K562 (cell line): ENCODE results near the gene TMEM120B. TPM values are rescaled to one million over a fixed set of nuclear protein-coding genes. Genes with fewer than 3 reads are reported as not detected.

ENCODE experiments used
- FOXK2 ChIP-seq, 2 experiments: fragments of 450-650 bp; IDR thresholded peaks in 1 of 2; conservative IDR thresholded peaks in 1 of 2; 2 replicates each; pipeline ENCODE4 v1.6.1; 2016; ENCODE audit warnings: low read depth in 2 of 2, mild to moderate bottlenecking in 1 of 2
- HINFP ChIP-seq: fragments of 450-650 bp; conservative IDR thresholded peaks from 2 replicates; pipeline ENCODE4 v1.6.1; 2016; ENCODE audit warnings: missing genetic modification characterization, low read depth, mild to moderate bottlenecking, control low read depth, missing compliant biosample characterization
- HLTF ChIP-seq: fragments of 450-650 bp; IDR thresholded peaks from 2 replicates; pipeline ENCODE4 v1.6.1; 2016
- KLF10 ChIP-seq: fragments of 250-450 bp; sonication (Bioruptor Pico); IDR thresholded peaks from 2 replicates; pipeline ENCODE4 v1.6.1; 2021; ENCODE audit warnings: matching md5 sums
- L3MBTL2 ChIP-seq: fragments of 450-650 bp; IDR thresholded peaks from 2 replicates; pipeline ENCODE4 v1.6.1; 2016; ENCODE audit warnings: mild to moderate bottlenecking, moderate library complexity
- PKNOX1 ChIP-seq: fragments of 450-650 bp; IDR thresholded peaks from 2 replicates; pipeline ENCODE4 v1.6.1; 2016
- PREB ChIP-seq: sonication (generic); formaldehyde crosslinking; IDR thresholded peaks from 2 replicates; pipeline ENCODE4 v1.8.1; 2023; ENCODE audit warnings: mild to moderate bottlenecking, missing genetic modification reagents
- RBFOX2 ChIP-seq: fragments of 200-400 bp; formaldehyde crosslinking; IDR thresholded peaks from 2 replicates; pipeline ENCODE4 v1.6.1; 2017; ENCODE audit warnings: low read depth, mild to moderate bottlenecking, low read length, moderate library complexity
- SAP30 ChIP-seq: fragments of 200-600 bp; sonication (generic); IDR thresholded peaks from 2 replicates; pipeline ENCODE4 v1.6.1; 2012; ENCODE audit warnings: borderline replicate concordance, low read depth, mild to moderate bottlenecking, moderate library complexity, low read length, control low read depth, inconsistent platforms; ENCODE audit not compliant: insufficient read depth, poor library complexity, severe bottlenecking
- TAF1 ChIP-seq: IDR thresholded peaks from 2 replicates; pipeline ENCODE4 v1.6.1; 2011; ENCODE audit warnings: mild to moderate bottlenecking, low read length, moderate library complexity; ENCODE audit not compliant: insufficient read depth, control insufficient read depth, severe bottlenecking; ENCODE audit errors: extremely low read depth
- TARDBP ChIP-seq: fragments of 450-650 bp; IDR thresholded peaks from 2 replicates; pipeline ENCODE4 v1.6.1; 2016
- XRCC3 ChIP-seq: fragments of 450-650 bp; IDR thresholded peaks from 2 replicates; pipeline ENCODE4 v1.6.1; 2017; ENCODE audit warnings: mild to moderate bottlenecking, moderate library complexity
- ZNF121 ChIP-seq: sonication (generic); formaldehyde crosslinking; conservative IDR thresholded peaks from 2 replicates; pipeline ENCODE4 v1.8.0; 2022; ENCODE audit warnings: missing genetic modification reagents
- ZNF239 ChIP-seq: fragments of 250-450 bp; sonication (Bioruptor Pico); IDR thresholded peaks from 2 replicates; pipeline ENCODE4 v1.4.0; 2020; ENCODE audit warnings: mild to moderate bottlenecking
- polyA plus RNA-seq, 8 experiments: library from polyadenylated mRNA; depleted of rRNA in 4 of 8; stranded (reverse) in 5 of 8; unstranded in 3 of 8; fragments of >200 nt; fragmentation: Nextera tagmentation in 2 of 8; fragmentation: Illumina TruSeq in 1 of 8; extraction: Ambion mirVana in 2 of 8; extraction: Trizol in 1 of 8; gene quantifications; 2 replicates each; pipeline versions ENCODE4 v1.2.1 to v1.2.3, GENCODE V29; 2011 to 2014; ENCODE audit warnings: inconsistent platforms in 1 of 8, missing spikeins in 1 of 8
- total RNA-seq, 7 experiments: library from RNA; depleted of rRNA in 6 of 7; stranded (reverse); fragments of >200 nt in 6 of 7; fragmentation: Illumina TruSeq in 2 of 7; extraction: Trizol in 2 of 7; gene quantifications; 2 replicates each; pipeline versions ENCODE4 v1.2.1 to v1.2.3, GENCODE V29; 2011 to 2021; ENCODE audit warnings: low replicate concordance in 1 of 7
- TF ChIP-seq, protein P1 (sequence below): sonication (generic); formaldehyde crosslinking; IDR thresholded peaks from 2 replicates; pipeline ENCODE4 v1.8.0; 2022; ENCODE audit warnings: missing genetic modification reagents, mild to moderate bottlenecking, borderline replicate concordance
- TF ChIP-seq, protein P2 (sequence below), 3 experiments: fragments of 200-800 bp in 1 of 3; sonication (Bioruptor generic) in 1 of 3; sonication (generic) in 1 of 3; formaldehyde crosslinking in 1 of 3; IDR thresholded peaks; 2 replicates each; pipeline versions ENCODE4 v1.6.1 to v1.8.0; 2016 to 2022; ENCODE audit warnings: mild to moderate bottlenecking in 2 of 3, missing compliant biosample characterization in 2 of 3, missing genetic modification characterization in 2 of 3, missing genetic modification reagents in 1 of 3
- TF ChIP-seq, protein P3 (sequence below): sonication (generic); formaldehyde crosslinking; IDR thresholded peaks from 2 replicates; pipeline ENCODE4 v1.8.0; 2022; ENCODE audit warnings: missing genetic modification reagents, mild to moderate bottlenecking, moderate library complexity, borderline replicate concordance
- TF ChIP-seq, protein P4 (sequence below), 2 experiments: IDR thresholded peaks; 2 replicates each; pipeline ENCODE4 v1.6.1; 2011; ENCODE audit warnings: borderline replicate concordance in 1 of 2, control low read depth in 1 of 2, low read depth in 1 of 2, low read length in 1 of 2, mild to moderate bottlenecking in 1 of 2, mixed read lengths in 1 of 2, moderate library complexity in 1 of 2; ENCODE audit not compliant: insufficient read depth in 1 of 2, insufficient read length in 1 of 2, poor library complexity in 1 of 2, severe bottlenecking in 1 of 2; ENCODE audit errors: extremely low read depth in 1 of 2

Gene TMEM120B
- total and polyA plus RNA-seq, 9 of the 15 experiments (the other 6 are each of a cell fraction or from before 2014, with no cell fraction given) = 1.7 to 18.6 (median 7.4) TPM

DNA sequence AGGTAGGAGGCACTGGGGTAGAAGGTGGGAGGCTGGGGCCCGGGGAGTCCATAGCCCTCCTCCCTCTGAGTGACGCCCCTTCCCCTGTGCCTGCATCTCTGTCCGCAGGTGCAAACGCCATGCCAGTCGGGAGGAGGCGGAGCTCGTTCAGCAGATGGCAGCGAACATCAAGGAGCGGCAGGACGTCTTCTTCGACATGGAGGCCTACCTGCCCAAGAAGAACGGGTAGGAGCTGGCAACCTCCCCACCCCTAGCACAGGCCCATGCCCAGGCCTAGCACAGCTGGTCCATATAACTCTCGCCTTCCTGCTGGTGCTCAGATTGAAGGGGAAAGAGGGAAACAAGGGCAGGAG lies 35.6 kb downstream of the TMEM120B start (continued):
- no peak for TF ChIP-seq KLF10 (CRISPR knock-in tag)
- no peak for TF ChIP-seq PREB (CRISPR knock-in tag)
- TF ChIP-seq HLTF = no peak
- TF ChIP-seq, protein P1, sequence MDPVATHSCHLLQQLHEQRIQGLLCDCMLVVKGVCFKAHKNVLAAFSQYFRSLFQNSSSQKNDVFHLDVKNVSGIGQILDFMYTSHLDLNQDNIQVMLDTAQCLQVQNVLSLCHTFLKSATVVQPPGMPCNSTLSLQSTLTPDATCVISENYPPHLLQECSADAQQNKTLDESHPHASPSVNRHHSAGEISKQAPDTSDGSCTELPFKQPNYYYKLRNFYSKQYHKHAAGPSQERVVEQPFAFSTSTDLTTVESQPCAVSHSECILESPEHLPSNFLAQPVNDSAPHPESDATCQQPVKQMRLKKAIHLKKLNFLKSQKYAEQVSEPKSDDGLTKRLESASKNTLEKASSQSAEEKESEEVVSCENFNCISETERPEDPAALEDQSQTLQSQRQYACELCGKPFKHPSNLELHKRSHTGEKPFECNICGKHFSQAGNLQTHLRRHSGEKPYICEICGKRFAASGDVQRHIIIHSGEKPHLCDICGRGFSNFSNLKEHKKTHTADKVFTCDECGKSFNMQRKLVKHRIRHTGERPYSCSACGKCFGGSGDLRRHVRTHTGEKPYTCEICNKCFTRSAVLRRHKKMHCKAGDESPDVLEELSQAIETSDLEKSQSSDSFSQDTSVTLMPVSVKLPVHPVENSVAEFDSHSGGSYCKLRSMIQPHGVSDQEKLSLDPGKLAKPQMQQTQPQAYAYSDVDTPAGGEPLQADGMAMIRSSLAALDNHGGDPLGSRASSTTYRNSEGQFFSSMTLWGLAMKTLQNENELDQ (CRISPR knock-in tag) = no peak
- peak; percentile 47; the same call in 1 of the 2 replicates for TF ChIP-seq RBFOX2
- TF ChIP-seq, protein P2, sequence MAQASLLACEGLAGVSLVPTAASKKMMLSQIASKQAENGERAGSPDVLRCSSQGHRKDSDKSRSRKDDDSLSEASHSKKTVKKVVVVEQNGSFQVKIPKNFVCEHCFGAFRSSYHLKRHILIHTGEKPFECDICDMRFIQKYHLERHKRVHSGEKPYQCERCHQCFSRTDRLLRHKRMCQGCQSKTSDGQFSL (CRISPR knock-in tag; IDR thresholded peaks at IDR 0.05) = no peak
- TF ChIP-seq, protein P2 (tag; IDR thresholded peaks at IDR 0.05) = no peak
- no peak for TF ChIP-seq SAP30
- no peak for TF ChIP-seq FOXK2 (conservative IDR thresholded peaks at IDR 0.05 in 1 of 2, IDR thresholded peaks at IDR 0.05 in 1 of 2; ENCODE audit: low read depth in 2 of 2)
- no peak for TF ChIP-seq TAF1
- TF ChIP-seq HINFP (tag) = 0 out of 2 replicates have a peak, but pooled peaks have one; percentile 16
- TF ChIP-seq, protein P3, sequence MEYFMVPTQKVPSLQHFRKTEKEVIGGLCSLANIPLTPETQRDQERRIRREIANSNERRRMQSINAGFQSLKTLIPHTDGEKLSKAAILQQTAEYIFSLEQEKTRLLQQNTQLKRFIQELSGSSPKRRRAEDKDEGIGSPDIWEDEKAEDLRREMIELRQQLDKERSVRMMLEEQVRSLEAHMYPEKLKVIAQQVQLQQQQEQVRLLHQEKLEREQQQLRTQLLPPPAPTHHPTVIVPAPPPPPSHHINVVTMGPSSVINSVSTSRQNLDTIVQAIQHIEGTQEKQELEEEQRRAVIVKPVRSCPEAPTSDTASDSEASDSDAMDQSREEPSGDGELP (CRISPR knock-in tag) = 0 out of 2 replicates have a peak, but pooled peaks have one; percentile 2
- TF ChIP-seq ZNF121 (CRISPR knock-in tag) = no peak
- no peak for TF ChIP-seq L3MBTL2
- TF ChIP-seq ZNF239 (CRISPR knock-in tag) = no peak
- no peak for TF ChIP-seq PKNOX1
- no peak for TF ChIP-seq XRCC3
- TF ChIP-seq, protein P4, sequence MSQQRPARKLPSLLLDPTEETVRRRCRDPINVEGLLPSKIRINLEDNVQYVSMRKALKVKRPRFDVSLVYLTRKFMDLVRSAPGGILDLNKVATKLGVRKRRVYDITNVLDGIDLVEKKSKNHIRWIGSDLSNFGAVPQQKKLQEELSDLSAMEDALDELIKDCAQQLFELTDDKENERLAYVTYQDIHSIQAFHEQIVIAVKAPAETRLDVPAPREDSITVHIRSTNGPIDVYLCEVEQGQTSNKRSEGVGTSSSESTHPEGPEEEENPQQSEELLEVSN (IDR thresholded peaks at IDR 0.05; ENCODE audit: borderline replicate concordance in 1 of 2, extremely low read depth in 1 of 2, insufficient read depth in 1 of 2, insufficient read length in 1 of 2, low read depth in 1 of 2, low read length in 1 of 2, poor library complexity in 1 of 2, severe bottlenecking in 1 of 2) = no peak
- no peak for TF ChIP-seq TARDBP
